ENCODE results near the gene POU2AF3. TPM values are rescaled to one million over a fixed set of nuclear protein-coding genes. Genes with fewer than 3 reads are reported as not detected.

The POU2AF3 gene
- polyA plus RNA-seq, 10 donors, result 2.3 to 6.2 (median 4.0) TPM

DNA sequence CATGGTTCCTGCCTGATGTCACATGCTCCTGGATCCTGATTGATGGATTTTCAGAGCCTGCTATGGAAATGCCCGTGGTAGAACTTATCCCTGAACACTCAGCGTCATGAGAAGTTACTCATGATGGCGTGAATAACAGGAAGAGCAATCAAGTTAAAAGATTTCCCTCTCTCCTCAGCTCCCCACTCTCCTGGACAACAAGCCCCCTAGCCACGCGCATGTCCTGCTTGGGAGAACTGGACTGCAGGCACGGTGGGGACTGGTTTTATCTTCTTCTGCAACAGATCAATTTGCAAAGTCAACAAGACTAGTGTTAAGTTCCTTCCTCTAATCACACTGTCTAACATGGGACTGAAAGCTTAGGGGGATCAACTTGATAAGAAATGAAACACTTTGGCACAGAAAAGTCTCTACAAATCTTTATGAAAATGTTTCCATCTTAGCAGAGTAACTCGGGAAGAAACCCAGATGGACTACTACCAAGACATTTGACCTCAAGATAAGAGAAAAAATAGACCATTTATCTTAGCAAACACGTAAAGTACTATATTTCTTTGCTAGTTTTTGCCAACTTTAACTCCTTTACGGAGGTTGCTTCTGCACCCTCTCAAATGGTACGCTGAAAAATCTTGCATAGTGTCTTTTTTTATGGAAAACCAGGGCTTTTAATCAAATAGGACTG, 53.2 kb downstream of the POU2AF3 start:
- peak in 1 of 3 donors; percentile 36 for DNase-seq

DNA sequence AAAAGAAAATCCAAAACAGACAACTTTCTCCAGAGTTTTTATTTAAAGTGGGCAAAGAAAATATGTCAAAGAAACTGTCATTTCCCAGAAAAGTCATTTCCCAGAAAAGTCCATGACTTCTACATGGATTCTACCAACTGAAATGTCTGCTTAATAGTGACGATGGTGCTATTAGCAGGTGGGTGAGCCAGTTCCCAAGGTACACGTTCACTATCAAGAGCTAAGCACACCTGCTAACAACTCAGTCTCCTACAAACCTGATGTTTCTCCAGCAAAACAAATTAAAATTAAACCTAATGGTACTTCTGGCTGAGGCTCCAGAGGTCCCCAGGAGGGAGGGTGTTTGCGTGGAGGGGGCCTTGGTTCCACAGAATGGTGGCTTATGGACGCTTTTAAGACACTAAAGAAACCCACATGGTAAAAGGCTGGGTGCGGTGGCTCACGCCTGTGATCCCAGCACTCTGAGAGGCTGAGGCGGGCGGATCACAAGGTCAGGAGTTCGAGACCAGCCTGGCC, 53.9 kb downstream of the POU2AF3 start:
- DNase-seq, result no peak

DNA sequence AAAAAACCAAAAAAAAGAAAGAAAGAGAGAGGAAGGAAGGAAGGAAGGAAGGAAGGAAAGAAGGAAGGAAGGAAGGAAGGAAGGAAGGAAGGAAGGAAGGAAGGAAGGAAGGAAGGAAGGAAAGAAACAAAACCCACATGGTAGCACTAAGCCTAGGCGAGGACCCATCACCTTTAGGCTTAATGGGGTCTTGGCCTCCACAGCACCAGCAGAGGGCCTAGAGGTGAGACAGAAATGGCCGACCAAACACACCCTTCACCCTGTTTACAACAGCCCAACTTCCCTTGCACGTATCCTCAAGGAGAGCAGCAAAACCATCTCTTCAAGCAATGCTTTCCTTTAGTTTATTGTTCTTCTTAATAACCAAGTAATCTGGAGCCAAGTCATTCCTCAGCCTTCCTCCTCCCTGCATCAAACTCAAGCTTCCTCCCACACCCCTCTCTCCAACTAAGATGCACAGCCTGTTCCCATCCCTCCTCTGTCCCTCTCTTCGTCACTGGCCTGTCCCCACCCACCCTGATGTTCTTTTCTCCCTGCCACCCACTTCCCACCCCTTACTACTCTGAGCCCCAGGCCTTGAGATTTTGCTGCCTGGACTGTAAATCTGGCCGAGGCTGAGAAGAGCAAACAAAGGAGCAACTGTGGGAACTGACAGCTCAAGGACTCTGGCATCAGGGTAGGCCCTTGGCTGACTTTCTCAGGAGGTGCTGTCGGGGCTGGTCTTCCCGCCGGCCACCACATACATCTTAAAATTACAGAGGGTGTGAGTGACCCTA, 54.8 kb downstream of the POU2AF3 start:
- no peak for DNase-seq

DNA sequence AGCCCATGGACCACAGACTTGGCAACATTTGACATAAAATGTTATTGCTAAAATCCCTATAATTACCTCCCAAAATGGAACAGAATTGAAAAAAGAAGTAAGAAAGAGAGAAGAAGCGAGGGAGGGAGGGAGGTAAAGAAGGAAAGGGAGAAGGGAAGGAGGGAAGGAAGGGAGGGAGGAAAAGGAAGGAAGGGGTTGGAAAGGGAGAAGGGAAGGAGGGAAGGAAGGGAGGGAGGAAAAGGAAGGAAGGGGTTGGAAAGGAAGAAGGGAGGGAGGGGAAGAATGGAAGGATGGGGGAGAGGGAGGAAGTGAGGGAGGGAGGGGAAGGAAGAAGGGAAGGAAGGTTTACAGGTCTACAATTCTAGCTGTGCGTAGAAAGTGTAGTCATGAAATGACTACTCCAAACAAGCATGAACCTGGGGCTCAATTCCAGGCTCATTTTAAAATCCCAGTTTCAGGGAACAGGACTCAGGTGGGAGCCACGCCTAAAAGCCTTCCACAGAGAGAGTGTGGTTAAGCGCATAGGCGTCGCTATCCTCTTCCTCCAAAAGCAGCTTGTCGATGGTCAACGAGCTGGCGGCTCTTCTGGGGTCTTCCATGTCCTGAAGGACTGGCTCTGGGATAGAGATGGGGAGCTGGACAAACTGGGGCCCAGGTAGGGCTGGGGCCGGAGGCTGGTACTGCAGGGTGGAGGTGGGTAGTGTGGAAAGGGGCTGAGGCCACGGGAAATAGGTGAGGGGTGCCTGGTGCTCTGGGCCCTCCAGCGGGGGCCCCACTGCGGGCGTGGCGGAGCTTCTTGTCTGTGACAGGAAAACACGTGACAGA, 55.6 kb downstream of the POU2AF3 start:
- no peak for DNase-seq

DNA sequence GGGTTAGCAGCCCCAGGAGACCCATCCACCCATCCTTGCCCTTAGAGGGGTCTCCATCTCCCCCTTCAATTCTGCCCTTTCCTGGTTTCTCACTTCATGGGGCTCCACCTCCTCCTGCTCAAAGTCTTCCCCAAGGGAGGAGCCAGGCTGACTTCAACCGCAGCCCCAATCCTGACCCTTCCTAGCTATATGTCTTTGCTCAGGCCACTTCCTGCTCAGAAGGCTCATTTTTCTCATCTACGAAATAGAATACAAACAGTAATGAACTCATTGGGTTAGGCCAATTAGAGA, 56.2 kb downstream of the POU2AF3 start:
- no peak for DNase-seq

DNA sequence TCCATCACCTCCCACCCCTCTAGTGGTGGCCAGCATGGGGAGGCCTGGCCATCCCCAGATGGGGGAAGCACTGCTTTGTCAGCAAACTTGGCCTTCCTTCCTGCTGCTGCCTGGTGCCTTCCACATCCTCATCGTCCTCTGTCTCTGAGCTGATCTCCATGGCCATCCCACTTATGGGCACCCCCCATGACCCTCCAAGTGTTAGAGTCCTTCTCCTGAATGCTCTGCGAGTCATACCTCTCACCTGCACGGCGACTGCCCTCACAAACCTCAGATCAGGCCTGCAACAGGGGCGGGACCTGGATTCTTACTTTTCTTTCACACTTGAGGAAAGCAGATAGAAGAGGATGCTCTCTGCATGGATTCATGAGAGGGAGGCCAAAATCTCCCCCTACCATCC, 56.8 kb downstream of the POU2AF3 start:
- DNase-seq, result no peak

DNA sequence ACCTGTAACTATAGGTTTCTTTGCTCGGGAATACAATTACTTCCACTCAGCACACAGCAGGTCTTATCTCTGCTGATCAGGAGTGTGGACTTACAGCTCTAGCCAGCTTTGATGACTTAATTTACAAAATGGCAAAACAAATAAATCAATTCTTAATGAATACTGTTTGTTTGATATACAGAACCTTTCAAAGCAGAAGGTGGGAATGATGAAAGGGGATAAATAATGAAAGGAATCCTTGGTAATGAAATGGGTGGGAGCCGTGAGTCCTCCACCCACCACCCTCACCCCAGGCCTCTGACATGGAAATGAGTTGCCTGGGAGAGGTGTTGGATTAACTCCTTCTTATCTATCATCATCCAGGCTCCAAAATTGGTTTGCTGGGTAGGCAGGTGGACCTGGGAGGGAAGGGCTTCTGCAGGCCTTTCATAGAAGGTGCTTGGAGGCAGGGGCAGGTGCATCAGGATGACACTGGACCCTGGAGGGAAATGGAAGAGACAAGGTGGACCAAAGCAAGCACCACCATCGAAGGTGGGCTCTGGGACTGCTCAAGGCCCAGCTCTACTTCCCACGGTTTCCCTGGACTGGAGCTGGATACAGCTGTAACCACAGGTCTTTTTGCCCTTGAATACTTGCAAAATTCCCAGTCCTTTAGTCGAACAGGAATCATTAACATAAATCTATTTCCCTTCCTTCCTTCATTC, 57.8 kb downstream of the POU2AF3 start:
- DNase-seq, result no peak

DNA sequence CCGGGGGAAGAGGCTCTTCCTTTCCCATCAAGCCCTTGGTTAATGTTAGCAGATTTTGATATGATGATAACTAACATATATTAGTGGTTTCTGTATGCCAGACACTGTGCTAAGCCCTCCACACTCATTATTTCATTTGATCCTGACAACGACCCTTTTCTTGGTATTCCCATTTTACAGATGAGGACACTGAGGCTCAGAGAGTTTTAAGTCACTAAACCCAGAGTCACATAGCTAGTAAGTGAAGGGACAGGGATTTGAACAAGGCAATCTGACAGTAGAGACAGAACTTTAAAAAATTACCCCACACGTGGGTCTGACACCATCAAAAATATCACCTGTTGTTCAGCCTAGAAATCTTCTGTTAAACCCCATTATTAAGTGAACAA, 58.3 kb downstream of the POU2AF3 start:
- no peak for DNase-seq

DNA sequence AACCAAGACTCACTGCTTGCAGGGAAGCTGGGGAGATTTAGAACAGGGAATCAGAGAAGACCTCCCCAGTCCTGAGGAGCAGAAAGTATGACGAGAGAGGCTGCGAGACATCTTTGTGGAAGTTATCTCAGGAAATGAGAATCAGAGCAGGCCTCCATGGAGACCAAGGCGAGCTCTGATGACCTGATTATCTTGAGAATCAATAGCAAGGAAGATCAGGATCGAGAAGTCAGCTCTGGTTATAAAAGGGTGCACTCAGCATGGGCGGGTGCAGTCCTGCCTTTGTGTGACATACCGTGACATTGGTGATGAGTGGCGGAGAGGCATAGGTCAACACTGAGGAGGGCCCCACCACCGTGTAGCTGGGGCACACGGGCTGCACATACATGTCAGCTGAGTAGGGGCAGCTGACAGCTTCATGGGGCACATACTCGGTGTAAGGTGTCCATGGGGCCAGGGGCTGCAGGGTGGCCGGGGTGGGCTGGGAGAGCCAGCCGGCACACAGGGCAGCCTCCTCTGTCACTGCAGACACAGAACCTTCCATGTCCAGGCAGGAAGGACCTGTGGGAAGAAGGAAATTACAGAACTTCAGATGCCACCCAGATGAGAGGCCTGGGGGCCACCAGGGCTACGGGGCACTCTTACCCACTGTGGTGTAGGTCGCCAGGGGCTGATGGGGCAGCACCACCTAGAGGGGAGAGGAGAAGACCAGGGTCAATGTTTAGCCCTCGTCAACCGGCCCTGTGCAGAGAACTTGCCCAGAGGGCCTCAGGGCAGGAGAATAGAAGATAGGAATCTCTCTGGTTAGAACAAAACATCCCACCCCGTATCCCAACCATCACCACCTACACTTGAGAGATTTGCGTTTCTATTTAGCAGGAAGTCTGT, 59.0 kb downstream of the POU2AF3 start:
- no peak for DNase-seq

Other genes with a start within 250 kb of the POU2AF3 start
- not detected for gene POU2AF2, start 52.8 kb upstream of the POU2AF3 start, polyA plus RNA-seq (ENCODE audit: insufficient read length in 10 of 10)
- under 1 TPM in 9 of 10 donors, not detected in 1; 0.06 to 0.45 (median 0.27) TPM for gene POU2AF1, start 80.7 kb downstream of the POU2AF3 start, polyA plus RNA-seq (ENCODE audit: insufficient read length in 10 of 10)
- not detected for gene BTG4, start 213.8 kb downstream of the POU2AF3 start, polyA plus RNA-seq (ENCODE audit: insufficient read length in 10 of 10)
- under 1 TPM in 8 of 10 donors, not detected in 2; 0.04 to 0.19 (median 0.09) TPM for gene HOATZ, start 216.2 kb downstream of the POU2AF3 start, polyA plus RNA-seq (ENCODE audit: insufficient read length in 10 of 10)
- 1 to 10 TPM; 4.1 to 8.9 (median 6.9) TPM for gene LAYN, start 242.2 kb downstream of the POU2AF3 start, polyA plus RNA-seq (ENCODE audit: insufficient read length in 10 of 10)